OCI-LY3 (cell line): ENCODE measurements around the gene TPCN1.
A peak's percentile ranks its signal among the peaks of the same experiment; 100 is the strongest.

Experiments
- H2AFZ ChIP-seq: fragments of 200-600, 300-600 bp; shearing (Covaris generic); 2 replicates; pipeline ENCODE4 v1.6.0; 2014; ENCODE audit warnings: antibody characterized with exemption, low read depth, low read length
- H3K27ac ChIP-seq: fragments of 200-600, 300-600 bp; sonication (generic); 2 replicates; pipeline ENCODE4 v1.5.1; 2014; ENCODE audit warnings: mild to moderate bottlenecking, low read length, moderate library complexity, mixed read lengths
- H3K27me3 ChIP-seq: fragments of 200-600, 300-600 bp; sonication (generic); 2 replicates; pipeline ENCODE4 v1.6.1; 2014; ENCODE audit warnings: low read depth, low read length, mixed read lengths
- H3K36me3 ChIP-seq: fragments of 200-600, 300-600 bp; sonication (generic); replicated peaks from 2 replicates; pipeline ENCODE3; 2014; ENCODE audit warnings: low read depth, low read length, mixed read lengths
- H3K4me1 ChIP-seq: fragments of 300-600, 200-600 bp; sonication (generic); 2 replicates; pipeline ENCODE4 v1.6.1; 2014; ENCODE audit warnings: low read length, mixed read lengths
- H3K4me2 ChIP-seq: fragments of 200-600, 300-600 bp; sonication (generic); 2 replicates; pipeline ENCODE4 v1.6.1; 2014; ENCODE audit warnings: low read length, mixed read lengths
- H3K4me3 ChIP-seq: fragments of 300-600, 200-600 bp; sonication (generic); 2 replicates; pipeline ENCODE4 v1.5.1; 2014; ENCODE audit warnings: antibody characterized with exemption, mild to moderate bottlenecking, low read length, moderate library complexity
- H3K79me2 ChIP-seq: fragments of 300-600, 200-600 bp; shearing (Covaris generic); 2 replicates; pipeline ENCODE4 v1.6.1; 2014; ENCODE audit warnings: mild to moderate bottlenecking, low read length, mixed read lengths
- H3K9ac ChIP-seq: fragments of 300-600, 200-600 bp; shearing (Covaris generic); 2 replicates; pipeline ENCODE4 v1.6.0; 2014; ENCODE audit warnings: mild to moderate bottlenecking, low read length, moderate library complexity
- H3K9me3 ChIP-seq: fragments of 200-600, 300-600 bp; shearing (Covaris generic); 2 replicates; pipeline ENCODE4 v1.6.1; 2014; ENCODE audit warnings: low read length, mixed read lengths; ENCODE audit not compliant: insufficient read depth
- H4K20me1 ChIP-seq: fragments of 200-600, 300-600 bp; sonication (generic); 2 replicates; pipeline ENCODE4 v1.6.1; 2016; ENCODE audit warnings: low read length, mixed read lengths; ENCODE audit not compliant: insufficient read depth
- EZH2phosphoT487 ChIP-seq: fragments of 200-600 bp; shearing (Covaris generic); IDR thresholded peaks from 2 replicates; pipeline ENCODE4 v1.6.1; 2018; ENCODE audit warnings: antibody characterized with exemption, mixed run types, low read depth
- TF ChIP-seq, protein P1 (sequence below): fragments of 200-600, 300-600 bp; sonication (generic); IDR thresholded peaks from 2 replicates; pipeline ENCODE4 v1.5.1; 2014; ENCODE audit warnings: antibody characterized with exemption, low read length, low read depth

TPCN1 gene

GRCh38 chr12:113268621-113269020 lies 47.4 kb downstream of the TPCN1 start:
- H3K4me3 ChIP-seq = no peak overlapping the region
- H4K20me1 ChIP-seq = no peaks in the 10 kb centered on the region
- peaks cover 11% of the 10 kb centered on the region for H3K4me1 ChIP-seq
- H3K79me2 ChIP-seq = no peaks in the 10 kb centered on the region
- no peak overlapping the region for H2AFZ ChIP-seq
- H3K27ac ChIP-seq = no peak overlapping the region
- TF ChIP-seq EZH2phosphoT487 = no peak
- TF ChIP-seq, protein P1, sequence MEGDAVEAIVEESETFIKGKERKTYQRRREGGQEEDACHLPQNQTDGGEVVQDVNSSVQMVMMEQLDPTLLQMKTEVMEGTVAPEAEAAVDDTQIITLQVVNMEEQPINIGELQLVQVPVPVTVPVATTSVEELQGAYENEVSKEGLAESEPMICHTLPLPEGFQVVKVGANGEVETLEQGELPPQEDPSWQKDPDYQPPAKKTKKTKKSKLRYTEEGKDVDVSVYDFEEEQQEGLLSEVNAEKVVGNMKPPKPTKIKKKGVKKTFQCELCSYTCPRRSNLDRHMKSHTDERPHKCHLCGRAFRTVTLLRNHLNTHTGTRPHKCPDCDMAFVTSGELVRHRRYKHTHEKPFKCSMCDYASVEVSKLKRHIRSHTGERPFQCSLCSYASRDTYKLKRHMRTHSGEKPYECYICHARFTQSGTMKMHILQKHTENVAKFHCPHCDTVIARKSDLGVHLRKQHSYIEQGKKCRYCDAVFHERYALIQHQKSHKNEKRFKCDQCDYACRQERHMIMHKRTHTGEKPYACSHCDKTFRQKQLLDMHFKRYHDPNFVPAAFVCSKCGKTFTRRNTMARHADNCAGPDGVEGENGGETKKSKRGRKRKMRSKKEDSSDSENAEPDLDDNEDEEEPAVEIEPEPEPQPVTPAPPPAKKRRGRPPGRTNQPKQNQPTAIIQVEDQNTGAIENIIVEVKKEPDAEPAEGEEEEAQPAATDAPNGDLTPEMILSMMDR = no peak
- no peak overlapping the region for H3K4me2 ChIP-seq
- no peak overlapping the region for H3K9ac ChIP-seq
- H3K36me3 ChIP-seq = peaks cover 25% of the 10 kb centered on the region
- no peaks in the 10 kb centered on the region for H3K27me3 ChIP-seq
- no peaks in the 10 kb centered on the region for H3K9me3 ChIP-seq

DNA sequence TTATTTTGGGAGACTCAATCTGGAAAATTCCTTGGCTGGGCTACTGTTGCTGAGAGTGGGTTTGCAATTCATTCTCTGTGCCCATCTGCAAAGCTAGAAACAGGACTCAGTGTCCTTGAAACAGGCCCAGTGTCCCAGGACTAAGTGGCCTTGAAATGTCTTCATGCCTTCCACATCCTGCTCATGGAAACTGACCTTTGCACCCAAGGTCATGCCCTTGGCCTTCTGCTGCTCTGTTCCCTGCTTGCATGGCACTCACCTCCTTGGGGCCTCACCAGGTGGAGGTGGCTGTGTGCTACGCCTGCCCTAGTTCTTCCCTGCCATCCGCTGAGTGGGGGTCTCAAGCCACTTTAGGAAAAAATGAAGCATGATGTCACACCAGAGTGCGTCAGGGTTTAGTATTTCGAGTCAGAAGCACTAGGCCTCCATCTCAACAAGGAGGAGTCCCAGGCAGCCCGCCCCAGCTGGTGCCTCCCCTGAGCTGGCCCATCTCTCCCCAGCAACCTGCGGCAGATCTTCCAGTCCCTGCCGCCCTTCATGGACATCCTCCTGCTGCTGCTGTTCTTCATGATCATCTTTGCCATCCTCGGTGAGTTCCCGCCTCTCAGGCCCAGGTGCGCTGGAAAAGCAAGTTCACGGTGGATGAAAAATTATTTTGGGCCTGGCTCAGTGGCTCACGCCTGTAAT lies 48.1 kb downstream of the TPCN1 start:
- H3K4me2 ChIP-seq = no peak overlapping the region
- H4K20me1 ChIP-seq = no peaks in the 10 kb centered on the region
- H3K4me3 ChIP-seq = no peak overlapping the region
- H3K9ac ChIP-seq = no peak overlapping the region
- no peaks in the 10 kb centered on the region for H3K79me2 ChIP-seq
- H3K27me3 ChIP-seq = no peaks in the 10 kb centered on the region
- TF ChIP-seq, protein P1 = no peak
- TF ChIP-seq EZH2phosphoT487 = no peak
- H3K4me1 ChIP-seq = peaks cover 11% of the 10 kb centered on the region
- H3K9me3 ChIP-seq = no peaks in the 10 kb centered on the region
- H3K36me3 ChIP-seq = peaks cover 22% of the 10 kb centered on the region
- H3K27ac ChIP-seq = no peak overlapping the region
- H2AFZ ChIP-seq = no peak overlapping the region

DNA sequence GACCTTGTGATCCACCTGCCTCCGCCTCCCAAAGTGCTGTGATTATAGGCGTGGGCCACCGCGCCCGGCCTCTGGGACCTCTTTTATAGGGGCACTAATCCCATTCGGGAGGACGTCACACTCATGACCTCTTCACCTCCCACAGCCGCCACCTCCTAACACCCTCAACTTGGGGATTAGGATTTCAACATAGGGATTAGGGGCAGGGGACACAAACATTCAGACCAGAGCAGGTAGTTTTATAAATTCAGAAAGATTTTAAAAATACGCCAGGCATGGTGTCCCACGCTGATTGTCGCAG lies 49.4 kb downstream of the TPCN1 start:
- peaks cover 11% of the 10 kb centered on the region for H3K4me1 ChIP-seq

DNA sequence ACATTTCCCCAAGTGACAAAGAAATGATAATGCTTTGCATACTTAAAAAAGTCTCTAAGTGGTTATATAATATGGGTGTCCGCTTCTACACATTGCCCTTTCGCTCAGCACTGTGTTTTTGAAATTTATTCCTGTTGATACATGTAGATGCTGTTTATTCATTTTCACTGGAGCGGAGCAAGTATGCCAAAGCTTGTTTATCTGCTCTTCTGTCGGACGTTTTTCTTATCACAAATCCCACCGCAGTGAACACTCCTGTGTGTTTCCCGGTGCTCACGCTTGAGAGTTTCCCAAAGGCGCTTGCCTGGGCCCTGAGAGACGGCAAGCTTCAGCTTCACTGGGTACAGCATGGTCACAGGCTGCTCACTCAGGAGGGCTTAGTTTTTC lies 50.2 kb downstream of the TPCN1 start:
- Histone ChIP-seq H3K9me3 (no peaks in the 10 kb centered on the region), H4K20me1 (no peaks in the 10 kb centered on the region), H3K9ac (no peak overlapping the region), H3K36me3 (peaks cover 22% of the 10 kb centered on the region), H3K4me3 (no peak overlapping the region), H3K4me2 (peak overlapping the region; percentile 31; the same call in 1 of the 2 replicates), H3K27me3 (no peaks in the 10 kb centered on the region), H3K4me1 (peaks cover 11% of the 10 kb centered on the region), H3K27ac (no peak overlapping the region), H2AFZ (no peak overlapping the region), H3K79me2 (no peaks in the 10 kb centered on the region)
- TF ChIP-seq EZH2phosphoT487 = no peak
- TF ChIP-seq, protein P1 = no peak

More for the DNA sequence above, 49.4 kb downstream of the TPCN1 start:
- TF ChIP-seq, protein P1 = no peak
- TF ChIP-seq EZH2phosphoT487 = no peak
- Histone ChIP-seq H3K27ac (no peak overlapping the region), H3K9me3 (no peaks in the 10 kb centered on the region), H3K9ac (no peak overlapping the region), H3K27me3 (no peaks in the 10 kb centered on the region), H3K4me2 (no peak overlapping the region), H3K36me3 (peaks cover 22% of the 10 kb centered on the region), H4K20me1 (no peaks in the 10 kb centered on the region), H3K79me2 (no peaks in the 10 kb centered on the region), H2AFZ (no peak overlapping the region), H3K4me3 (no peak overlapping the region)
